KMS-11 (cell line): ENCODE data around the gene SLC22A31.

ENCODE experiments used
- H2AFZ ChIP-seq: fragments of 200-600 bp; sonication (generic); 2 replicates; pipeline ENCODE4 v1.6.1; 2016; ENCODE audit warnings: antibody characterized with exemption, mixed run types, low read depth
- H3K27ac ChIP-seq: fragments of 200-600 bp; sonication (generic); 2 replicates; pipeline ENCODE4 v1.6.1; 2016; ENCODE audit warnings: mild to moderate bottlenecking, mixed run types
- H3K27me3 ChIP-seq: fragments of 200-600 bp; sonication (generic); 2 replicates; pipeline ENCODE4 v1.6.1; 2017; ENCODE audit warnings: mild to moderate bottlenecking, low read depth, mixed run types, moderate library complexity; ENCODE audit not compliant: insufficient read depth
- H3K36me3 ChIP-seq: fragments of 200-600 bp; sonication (generic); 2 replicates; pipeline ENCODE4 v1.6.1; 2017; ENCODE audit warnings: mild to moderate bottlenecking, mixed run types; ENCODE audit not compliant: insufficient read depth
- H3K4me1 ChIP-seq: fragments of 200-600 bp; sonication (generic); 2 replicates; pipeline ENCODE4 v1.6.1; 2016; ENCODE audit warnings: mild to moderate bottlenecking, low read depth, mixed run types; ENCODE audit not compliant: poor library complexity, severe bottlenecking
- H3K4me2 ChIP-seq: fragments of 200-600 bp; sonication (generic); 2 replicates; pipeline ENCODE4 v1.7.0; 2016; ENCODE audit warnings: mild to moderate bottlenecking, mixed run types
- H3K4me3 ChIP-seq: fragments of 200-600 bp; sonication (generic); IDR thresholded peaks from 2 replicates; pipeline ENCODE4 v1.6.1; 2017; ENCODE audit warnings: low read depth, low read length, mixed read lengths; ENCODE audit not compliant: insufficient read depth
- H3K79me2 ChIP-seq: fragments of 200-600 bp; sonication (generic); 2 replicates; pipeline ENCODE4 v1.6.1; 2016; ENCODE audit warnings: low read depth, mixed run types; ENCODE audit not compliant: insufficient read depth
- H3K9ac ChIP-seq: fragments of 200-600 bp; sonication (generic); 2 replicates; pipeline ENCODE4 v1.6.1; 2016; ENCODE audit warnings: mild to moderate bottlenecking, mixed run types
- H4K20me1 ChIP-seq: fragments of 200-600 bp; sonication (generic); 2 replicates; pipeline ENCODE4 v1.6.1; 2016; ENCODE audit warnings: mild to moderate bottlenecking, mixed run types; ENCODE audit not compliant: insufficient read depth
- CTCF ChIP-seq: fragments of 200-600 bp; sonication (generic); conservative IDR thresholded peaks from 2 replicates; pipeline ENCODE4 v1.6.1; 2017; ENCODE audit warnings: low read depth, mild to moderate bottlenecking, antibody characterized with exemption, low read length, moderate library complexity, mixed read lengths

Gene SLC22A31

GRCh38 chr16:89154390-89155183 is 45.8 kb downstream of the SLC22A31 start:
- Histone ChIP-seq H3K9ac (no peak overlapping the region), H2AFZ (no peak overlapping the region), H3K36me3 (no peaks in the 10 kb centered on the region), H3K4me1 (no peaks in the 10 kb centered on the region), H4K20me1 (no peaks in the 10 kb centered on the region), H3K4me3 (no peak overlapping the region), H3K4me2 (no peak overlapping the region), H3K79me2 (no peaks in the 10 kb centered on the region), H3K27me3 (no peaks in the 10 kb centered on the region), H3K27ac (no peak overlapping the region)
- TF ChIP-seq CTCF = no peak

GRCh38 chr16:89153848-89154271 is 46.5 kb downstream of the SLC22A31 start:
- H2AFZ ChIP-seq = no peak overlapping the region
- H3K36me3 ChIP-seq = no peaks in the 10 kb centered on the region
- H3K27ac ChIP-seq = no peak overlapping the region
- no peak overlapping the region for H3K4me2 ChIP-seq
- H3K79me2 ChIP-seq = no peaks in the 10 kb centered on the region
- no peak for TF ChIP-seq CTCF
- H3K4me1 ChIP-seq = no peaks in the 10 kb centered on the region
- H3K4me3 ChIP-seq = no peak overlapping the region
- H3K9ac ChIP-seq = no peak overlapping the region
- H4K20me1 ChIP-seq = no peaks in the 10 kb centered on the region
- H3K27me3 ChIP-seq = no peaks in the 10 kb centered on the region

- TF ChIP-seq CTCF = no peak
- no peaks in the 10 kb centered on the region for H3K36me3 ChIP-seq
- no peaks in the 10 kb centered on the region for H3K4me1 ChIP-seq
- H3K4me3 ChIP-seq = no peak overlapping the region
- H2AFZ ChIP-seq = no peak overlapping the region
- H4K20me1 ChIP-seq = no peaks in the 10 kb centered on the region
- H3K27me3 ChIP-seq = no peaks in the 10 kb centered on the region
- no peak overlapping the region for H3K4me2 ChIP-seq
- no peaks in the 10 kb centered on the region for H3K79me2 ChIP-seq
- H3K27ac ChIP-seq = no peak overlapping the region
- H3K9ac ChIP-seq = no peak overlapping the region
These were observed 47.3 kb downstream of the SLC22A31 start for GRCh38 chr16:89152831-89153700.

- Histone ChIP-seq H2AFZ (no peak overlapping the region), H3K27ac (no peak overlapping the region), H3K27me3 (no peaks in the 10 kb centered on the region), H3K79me2 (no peaks in the 10 kb centered on the region), H3K4me3 (no peak overlapping the region), H3K4me1 (no peaks in the 10 kb centered on the region), H4K20me1 (no peaks in the 10 kb centered on the region), H3K9ac (no peak overlapping the region), H3K4me2 (no peak overlapping the region), H3K36me3 (no peaks in the 10 kb centered on the region)
- no peak for TF ChIP-seq CTCF
These were observed 49.4 kb downstream of the SLC22A31 start for GRCh38 chr16:89150981-89151380.
